ENCODE measurements around the gene CLCF1. TPM values are rescaled to one million over a fixed set of nuclear protein-coding genes. Genes with fewer than 3 reads are reported as not detected.

Gene CLCF1
- total RNA-seq, 1 donor, result 6.9 TPM

- H3K4me1 ChIP-seq (ENCODE audit: insufficient read depth, low read length), result peaks cover 47% of the 10 kb centered on the region
- peak overlapping the region; percentile 55 for H3K27ac ChIP-seq (ENCODE audit: low read depth, low read length)
- peaks cover 87% of the 10 kb centered on the region for H3K79me2 ChIP-seq (ENCODE audit: insufficient read depth, low read length)
- DNase-seq (ENCODE audit: insufficient read length, low spot score, missing footprints), result peak; percentile 39
- no peak overlapping the region for H3K4me3 ChIP-seq (ENCODE audit: insufficient read depth, low read length)
- H3K27me3 ChIP-seq (ENCODE audit: insufficient read depth, low read length), result no peaks in the 10 kb centered on the region
- H3K36me3 ChIP-seq (ENCODE audit: insufficient read depth, low read length), result peaks cover 39% of the 10 kb centered on the region
- H4K20me1 ChIP-seq (ENCODE audit: insufficient read depth, low read length), result peaks cover 81% of the 10 kb centered on the region
- no peak for TF ChIP-seq CTCF (IDR thresholded peaks at IDR 0.05; ENCODE audit: extremely low read depth, low read depth, low read length)
- no peak overlapping the region for H2AFZ ChIP-seq (ENCODE audit: low read length)
- H3K4me2 ChIP-seq (ENCODE audit: insufficient read depth, low read length), result peak overlapping the region; percentile 32
- H3K9me3 ChIP-seq (ENCODE audit: low read depth, low read length), result no peaks in the 10 kb centered on the region
Observed at GRCh38 chr11:67365736-67366444, 7.5 kb downstream of the CLCF1 start.

- DNase-seq (ENCODE audit: insufficient read length, low spot score, missing footprints), result peak; percentile 77
- Histone ChIP-seq H3K79me2 (ENCODE audit: insufficient read depth, low read length) (peaks cover 78% of the 10 kb centered on the region), H3K27ac (ENCODE audit: low read depth, low read length) (no peak overlapping the region), H3K4me1 (ENCODE audit: insufficient read depth, low read length) (peaks cover 39% of the 10 kb centered on the region), H3K9me3 (ENCODE audit: low read depth, low read length) (no peaks in the 10 kb centered on the region), H3K4me3 (ENCODE audit: insufficient read depth, low read length) (no peak overlapping the region), H3K27me3 (ENCODE audit: insufficient read depth, low read length) (no peaks in the 10 kb centered on the region), H3K36me3 (ENCODE audit: insufficient read depth, low read length) (peaks cover 39% of the 10 kb centered on the region), H3K4me2 (ENCODE audit: insufficient read depth, low read length) (no peak overlapping the region), H4K20me1 (ENCODE audit: insufficient read depth, low read length) (peaks cover 74% of the 10 kb centered on the region), H2AFZ (ENCODE audit: low read length) (no peak overlapping the region)
- no peak for TF ChIP-seq CTCF (IDR thresholded peaks at IDR 0.05; ENCODE audit: extremely low read depth, low read depth, low read length)
Observed at GRCh38 chr11:67364783-67365722, 8.3 kb downstream of the CLCF1 start.

DNA sequence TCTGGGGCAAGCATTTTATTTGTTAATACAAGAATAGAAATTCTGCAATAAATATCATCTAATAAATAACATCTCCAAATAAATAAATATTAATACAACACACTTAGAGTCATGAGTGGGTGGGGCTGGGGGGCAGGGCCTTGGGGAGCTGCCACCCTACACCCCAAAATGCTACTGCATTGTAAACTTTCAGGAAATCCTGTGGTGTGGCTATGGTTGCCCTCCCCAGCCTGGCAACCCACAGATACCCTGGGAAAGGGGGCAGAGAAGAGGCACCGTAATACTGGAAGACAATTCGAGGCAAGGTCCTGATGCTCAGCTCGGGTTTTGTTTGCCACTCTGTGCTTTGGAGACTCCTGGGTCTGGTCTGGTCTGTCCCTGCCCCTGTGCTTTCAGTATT lies 9.2 kb downstream of the CLCF1 start:
- Histone ChIP-seq H3K79me2 (ENCODE audit: insufficient read depth, low read length) (peaks cover 69% of the 10 kb centered on the region), H2AFZ (ENCODE audit: low read length) (no peak overlapping the region), H4K20me1 (ENCODE audit: insufficient read depth, low read length) (peaks cover 65% of the 10 kb centered on the region), H3K27ac (ENCODE audit: low read depth, low read length) (no peak overlapping the region), H3K27me3 (ENCODE audit: insufficient read depth, low read length) (no peaks in the 10 kb centered on the region), H3K4me1 (ENCODE audit: insufficient read depth, low read length) (peaks cover 30% of the 10 kb centered on the region), H3K4me3 (ENCODE audit: insufficient read depth, low read length) (no peak overlapping the region), H3K4me2 (ENCODE audit: insufficient read depth, low read length) (no peak overlapping the region), H3K36me3 (ENCODE audit: insufficient read depth, low read length) (peaks cover 39% of the 10 kb centered on the region), H3K9me3 (ENCODE audit: low read depth, low read length) (no peaks in the 10 kb centered on the region)
- peak; percentile 53 for DNase-seq (ENCODE audit: insufficient read length, low spot score, missing footprints)
- no peak for TF ChIP-seq CTCF (IDR thresholded peaks at IDR 0.05; ENCODE audit: extremely low read depth, low read depth, low read length)

Measured in osteoblast (primary cell).